ENCODE data around the gene ERVFRD-1.

- TF ChIP-seq EZH2 (IDR thresholded peaks at IDR 0.05; ENCODE audit: insufficient read depth, poor library complexity, severe bottlenecking) = no peak
- no peak for TF ChIP-seq EZH2phosphoT487 (IDR thresholded peaks at IDR 0.05; ENCODE audit: insufficient read depth, low read depth)
Measured at GRCh38 chr6:11093376-11093625, 18.2 kb downstream of the ERVFRD-1 start.

Data from GM23248 (cell line).